Astrocyte of the cerebellum (primary cell): ENCODE data around the gene SUMF2.
"Not testable (repeated sequence)": the region's sequence is repeated elsewhere in the genome, so short reads cannot be mapped to it uniquely, and the experiment has no call there.

Source experiments
- DNase-seq: peaks from one replicate; pipeline ENCODE4 v3.0.0-alpha.2; 2011; ENCODE audit warnings: low read depth
- H3K4me3 ChIP-seq: 2 replicates; pipeline ENCODE4 v1.5.1; 2011; ENCODE audit warnings: mild to moderate bottlenecking, low read depth, low read length, moderate library complexity
- CTCF ChIP-seq: IDR thresholded peaks from 2 replicates; pipeline ENCODE4 v1.5.1; 2012; ENCODE audit warnings: low read length, low read depth, moderate library complexity, mild to moderate bottlenecking; ENCODE audit errors: missing control alignments
- in situ Hi-C: cut with HindIII; loops from 2 replicates; pipeline ENCODE4 v1.10.0; 2017; ENCODE audit warnings: low sequenced_read_pairs

SUMF2 gene

GRCh38 chr7:56051339-56052191 lies 12.5 kb upstream of the SUMF2 start, which contains the start of the genes CCT6A and PSPH:
Gene CCT6A (plus strand): TSS chr7:56051765. CDS start chr7:56051849, 84 bp downstream.
Gene PSPH (minus strand): TSS chr7:56051444. CDS start chr7:56021212, 30,232 bp downstream.
- H3K4me3 ChIP-seq, result peak within 1 kb of the TSS; percentile 92
- DNase-seq, result peak; percentile 95
- no peak for TF ChIP-seq CTCF
- in situ Hi-C loops, result no loop called here

- in situ Hi-C loops, result no loop called here
- TF ChIP-seq CTCF, result no peak
- DNase-seq, result no peak
- H3K4me3 ChIP-seq, result no peak overlapping the region
These were observed 10.7 kb upstream of the SUMF2 start for GRCh38 chr7:56053379-56053778.

- no peak for TF ChIP-seq CTCF
- DNase-seq, result no peak
- H3K4me3 ChIP-seq, result no peak overlapping the region
- in situ Hi-C loops, result no loop called here
These were observed 10.1 kb upstream of the SUMF2 start for GRCh38 chr7:56053993-56054392.

- DNase-seq, result no peak
- in situ Hi-C loops, result loop anchor here (10.0 kb wide), 1 partner anchor 638 kb away; no protein-coding TSS in a partner anchor
- TF ChIP-seq CTCF, result no peak
These were observed 1.7 kb upstream of the SUMF2 start for GRCh38 chr7:56062382-56062781.

GRCh38 chr7:56063500-56063881 lies 595 bp upstream of the SUMF2 start:
- in situ Hi-C loops, result loop anchor here (10.0 kb wide), 1 partner anchor 639 kb away; no protein-coding TSS in a partner anchor
- H3K4me3 ChIP-seq, result peak overlapping the region; percentile 79
- no peak for TF ChIP-seq CTCF
- no peak for DNase-seq

More at GRCh38 chr7:56062382-56062781, 1.7 kb upstream of the SUMF2 start:
- H3K4me3 ChIP-seq, result no peak overlapping the region

- in situ Hi-C loops, result loop anchor here (10.0 kb wide), 1 partner anchor 642 kb away; no protein-coding TSS in a partner anchor
- DNase-seq, H3K4me3 ChIP-seq: not testable (repeated sequence)
These were observed 2.3 kb downstream of the SUMF2 start for GRCh38 chr7:56066376-56066775.

- TF ChIP-seq CTCF, result peak; percentile 95
- in situ Hi-C loops, result no loop called here
These were observed 10.3 kb downstream of the SUMF2 start for GRCh38 chr7:56074371-56074791.

More at GRCh38 chr7:56074371-56074791, 10.3 kb downstream of the SUMF2 start:
- no peak overlapping the region for H3K4me3 ChIP-seq
- DNase-seq, result peak; percentile 73
